ENCODE results near the gene RGS6. TPM values are rescaled to one million over a fixed set of nuclear protein-coding genes. Genes with fewer than 3 reads are reported as not detected.

RGS6 gene
- total RNA-seq, 4 donors from 2014 or later: 0.54 to 9.1 (median 3.3) TPM

GRCh38 chr14:72383865-72384264, 451.6 kb downstream of the RGS6 start:
- TF ChIP-seq, protein P1, sequence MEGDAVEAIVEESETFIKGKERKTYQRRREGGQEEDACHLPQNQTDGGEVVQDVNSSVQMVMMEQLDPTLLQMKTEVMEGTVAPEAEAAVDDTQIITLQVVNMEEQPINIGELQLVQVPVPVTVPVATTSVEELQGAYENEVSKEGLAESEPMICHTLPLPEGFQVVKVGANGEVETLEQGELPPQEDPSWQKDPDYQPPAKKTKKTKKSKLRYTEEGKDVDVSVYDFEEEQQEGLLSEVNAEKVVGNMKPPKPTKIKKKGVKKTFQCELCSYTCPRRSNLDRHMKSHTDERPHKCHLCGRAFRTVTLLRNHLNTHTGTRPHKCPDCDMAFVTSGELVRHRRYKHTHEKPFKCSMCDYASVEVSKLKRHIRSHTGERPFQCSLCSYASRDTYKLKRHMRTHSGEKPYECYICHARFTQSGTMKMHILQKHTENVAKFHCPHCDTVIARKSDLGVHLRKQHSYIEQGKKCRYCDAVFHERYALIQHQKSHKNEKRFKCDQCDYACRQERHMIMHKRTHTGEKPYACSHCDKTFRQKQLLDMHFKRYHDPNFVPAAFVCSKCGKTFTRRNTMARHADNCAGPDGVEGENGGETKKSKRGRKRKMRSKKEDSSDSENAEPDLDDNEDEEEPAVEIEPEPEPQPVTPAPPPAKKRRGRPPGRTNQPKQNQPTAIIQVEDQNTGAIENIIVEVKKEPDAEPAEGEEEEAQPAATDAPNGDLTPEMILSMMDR (IDR thresholded peaks at IDR 0.05): no peak
- no peak for TF ChIP-seq POLR2A (IDR thresholded peaks at IDR 0.05)
- DNase-seq: no peak
- no peak overlapping the region for H3K27ac ChIP-seq
- H3K4me3 ChIP-seq: no peak overlapping the region
- no peaks in the 10 kb centered on the region for H3K36me3 ChIP-seq
- H3K4me1 ChIP-seq: no peaks in the 10 kb centered on the region
- H3K9me3 ChIP-seq: no peaks in the 10 kb centered on the region
- H3K27me3 ChIP-seq: no peaks in the 10 kb centered on the region

- Histone ChIP-seq H3K4me3 (no peak overlapping the region), H3K9me3 (no peaks in the 10 kb centered on the region), H3K36me3 (no peaks in the 10 kb centered on the region), H3K27ac (no peak overlapping the region), H3K4me1 (no peaks in the 10 kb centered on the region), H3K27me3 (no peaks in the 10 kb centered on the region)
- TF ChIP-seq, protein P1 (IDR thresholded peaks at IDR 0.05): no peak
- no peak for TF ChIP-seq POLR2A (IDR thresholded peaks at IDR 0.05)
- no peak for DNase-seq
These were observed 455.5 kb downstream of the RGS6 start for GRCh38 chr14:72387726-72388125.

DNA sequence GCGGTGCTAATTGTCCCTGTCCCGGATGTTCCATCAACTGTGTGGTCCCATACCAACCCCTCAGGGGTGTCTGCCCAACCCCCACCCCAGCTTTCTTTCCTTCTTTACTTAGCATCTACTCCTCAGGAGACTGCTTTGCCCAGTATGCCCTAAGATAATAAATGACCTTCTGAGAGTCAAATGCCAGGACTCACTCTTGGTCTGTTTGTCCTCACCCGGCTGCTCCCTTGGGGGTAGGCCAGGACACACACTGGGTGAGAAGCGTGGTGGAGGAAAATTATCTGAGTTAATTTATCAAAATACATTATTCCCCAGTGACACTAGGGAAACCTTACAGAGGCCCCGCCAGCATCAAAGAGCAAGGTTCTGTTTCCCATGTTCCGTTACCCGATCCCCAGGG, 457.0 kb downstream of the RGS6 start:
- Histone ChIP-seq H3K27me3 (no peaks in the 10 kb centered on the region), H3K27ac (no peak overlapping the region), H3K36me3 (no peaks in the 10 kb centered on the region), H3K4me1 (no peaks in the 10 kb centered on the region), H3K4me3 (no peak overlapping the region), H3K9me3 (no peaks in the 10 kb centered on the region)
- TF ChIP-seq POLR2A (IDR thresholded peaks at IDR 0.05): no peak
- TF ChIP-seq, protein P1 (IDR thresholded peaks at IDR 0.05): no peak
- DNase-seq: no peak

- H3K27ac ChIP-seq: no peak overlapping the region
- no peaks in the 10 kb centered on the region for H3K4me1 ChIP-seq
- DNase-seq: no peak
- H3K36me3 ChIP-seq: no peaks in the 10 kb centered on the region
- TF ChIP-seq, protein P1 (IDR thresholded peaks at IDR 0.05): no peak
- no peak for TF ChIP-seq POLR2A (IDR thresholded peaks at IDR 0.05)
- H3K27me3 ChIP-seq: no peaks in the 10 kb centered on the region
- no peaks in the 10 kb centered on the region for H3K9me3 ChIP-seq
- H3K4me3 ChIP-seq: no peak overlapping the region
These were observed 468.9 kb downstream of the RGS6 start for GRCh38 chr14:72401101-72401625.

DNA sequence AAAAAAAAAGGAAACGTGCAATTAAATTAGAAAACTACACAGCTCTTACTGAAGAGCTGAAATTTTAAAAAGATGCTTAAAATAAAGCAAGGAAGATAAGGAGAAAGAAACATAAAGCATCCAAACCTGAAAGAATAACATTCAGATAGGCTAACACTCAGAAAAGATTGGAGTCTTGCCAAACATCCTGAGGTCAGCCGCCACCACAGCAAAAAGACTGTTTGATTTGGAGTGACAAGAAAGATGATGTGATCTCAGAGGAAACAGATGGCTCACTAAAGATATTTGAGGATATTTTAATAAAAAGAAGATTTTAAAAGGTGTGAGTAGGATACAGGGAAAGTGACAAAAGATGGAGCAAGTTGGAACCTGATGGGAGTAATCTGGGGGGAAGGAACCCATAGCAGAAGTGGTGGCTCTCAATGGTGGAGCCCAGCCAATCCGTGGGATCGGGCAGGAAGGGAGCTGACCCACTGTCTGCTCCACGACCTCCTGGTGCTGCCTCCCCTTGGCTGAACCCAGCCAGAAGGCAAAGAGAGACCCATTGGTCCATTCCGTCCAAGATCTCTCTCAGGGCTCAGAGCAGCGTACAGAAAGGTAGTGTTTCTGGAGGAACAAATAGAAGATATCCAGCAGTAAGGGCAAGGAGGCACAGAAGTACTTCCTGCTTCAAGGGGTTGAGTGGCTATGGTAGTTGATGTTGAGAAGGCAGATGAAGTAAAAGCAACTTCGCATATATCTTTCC, 469.6 kb downstream of the RGS6 start:
- no peaks in the 10 kb centered on the region for H3K9me3 ChIP-seq

More for the DNA sequence above, 469.6 kb downstream of the RGS6 start:
- Histone ChIP-seq H3K27me3 (no peaks in the 10 kb centered on the region), H3K4me3 (no peak overlapping the region), H3K27ac (no peak overlapping the region), H3K4me1 (no peaks in the 10 kb centered on the region), H3K36me3 (no peaks in the 10 kb centered on the region)
- no peak for DNase-seq
- TF ChIP-seq, protein P1 (IDR thresholded peaks at IDR 0.05): no peak
- no peak for TF ChIP-seq POLR2A (IDR thresholded peaks at IDR 0.05)
